NK-92 (cell line): ENCODE results near the gene TNNI2.
"Not testable (repeated sequence)": the region's sequence is repeated elsewhere in the genome, so short reads cannot be mapped to it uniquely, and the experiment has no call there.

Experiments
- DNase-seq: peaks from one replicate; lab custom pipeline; 2025; ENCODE audit not compliant: unreplicated experiment; lab: John Stamatoyannopoulos, UW

Gene TNNI2

GRCh38 chr11:1871531-1871930, 32.8 kb downstream of the TNNI2 start:
- no peak for DNase-seq

- no peak for DNase-seq
These were observed 33.6 kb downstream of the TNNI2 start for GRCh38 chr11:1872267-1872985.

GRCh38 chr11:1873048-1873812, 34.4 kb downstream of the TNNI2 start:
- DNase-seq, result no peak

- DNase-seq, result not testable (repeated sequence)
These were observed 35.0 kb downstream of the TNNI2 start for GRCh38 chr11:1873813-1874150.

- DNase-seq, result not testable (repeated sequence)
These were observed 35.8 kb downstream of the TNNI2 start for GRCh38 chr11:1874441-1875092.

GRCh38 chr11:1875093-1875850, 36.5 kb downstream of the TNNI2 start:
- no peak for DNase-seq

- DNase-seq, result not testable (repeated sequence)
These were observed 37.1 kb downstream of the TNNI2 start for GRCh38 chr11:1875851-1876301.

- DNase-seq, result no peak
These were observed 37.7 kb downstream of the TNNI2 start for GRCh38 chr11:1876361-1877063.

- DNase-seq, result no peak
These were observed 38.7 kb downstream of the TNNI2 start for GRCh38 chr11:1877211-1878136.

GRCh38 chr11:1878137-1879031, 39.6 kb downstream of the TNNI2 start:
- no peak for DNase-seq

- DNase-seq, result no peak
These were observed 40.7 kb downstream of the TNNI2 start for GRCh38 chr11:1879342-1879940.

GRCh38 chr11:1879941-1880720, 41.4 kb downstream of the TNNI2 start:
- no peak for DNase-seq

GRCh38 chr11:1880746-1881441, 42.1 kb downstream of the TNNI2 start:
- no peak for DNase-seq

- DNase-seq, result no peak
These were observed 42.9 kb downstream of the TNNI2 start for GRCh38 chr11:1881442-1882264.

GRCh38 chr11:1882265-1883238, 43.8 kb downstream of the TNNI2 start:
- no peak for DNase-seq
